Measurements from ENCODE around the gene RBBP7.

GRCh38 chrX:16918979-16919378, 48.8 kb upstream of the RBBP7 start:
- TF ChIP-seq CTCF (IDR thresholded peaks at IDR 0.05; ENCODE audit: insufficient read depth, low read length, poor library complexity, severe bottlenecking) (no peak), EZH2phosphoT487 (conservative IDR thresholded peaks at IDR 0.05; ENCODE audit: low read length) (no peak)

Measured in SU-DHL-6 (cell line).